HT-29 (cell line): ENCODE results near the gene NUDT21. TPM values are rescaled to one million over a fixed set of nuclear protein-coding genes. Genes with fewer than 3 reads are reported as not detected.
"Not testable (repeated sequence)": the region's sequence is repeated elsewhere in the genome, so short reads cannot be mapped to it uniquely, and the experiment has no call there.

ENCODE experiments used
- DNase-seq: peaks from one replicate; pipeline ENCODE4 v3.0.0-alpha.2; 2015; ENCODE audit warnings: low spot score
- total RNA-seq: library from RNA; depleted of rRNA; stranded (reverse); fragments of >200 nt; shearing (Covaris generic); gene quantifications from 2 replicates; pipeline ENCODE4 v1.2.3, GENCODE V29; 2014; rRNA removed

Gene NUDT21
- total RNA-seq, 1 experiment from 2014 or later = 165 TPM

DNA sequence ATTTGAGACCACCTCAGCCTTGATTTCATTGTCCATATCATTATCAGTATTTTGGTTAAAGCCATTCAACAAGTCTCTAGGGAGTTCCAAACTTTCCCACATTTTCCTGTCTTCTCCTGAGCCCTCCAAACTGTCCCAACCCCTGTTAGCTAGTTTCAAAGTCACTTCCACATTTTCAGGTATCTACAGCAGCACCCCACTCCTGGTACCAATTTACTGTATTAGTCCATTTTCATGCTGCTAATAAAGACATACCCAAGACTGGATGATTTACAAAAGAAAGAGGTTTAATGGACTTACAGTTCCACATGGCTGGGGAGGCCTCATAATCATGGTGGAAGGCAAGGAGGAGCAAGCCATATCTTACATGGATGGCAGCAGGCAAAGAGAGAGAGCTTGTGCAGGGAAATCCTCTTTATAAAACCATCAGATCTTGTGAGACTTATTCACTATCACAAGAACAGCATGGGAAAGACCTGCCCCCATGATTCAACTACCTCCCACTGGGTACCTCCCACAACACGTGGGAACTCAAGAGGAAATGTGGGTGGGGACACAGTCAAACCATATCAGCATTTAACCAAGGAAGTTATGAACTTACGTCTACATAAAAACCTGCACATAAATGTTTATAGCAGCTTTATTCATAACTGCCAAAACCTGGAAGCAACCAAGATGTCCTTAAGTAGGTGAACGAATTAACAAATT lies 70.2 kb downstream of the NUDT21 start:
- not testable (repeated sequence) for DNase-seq

Other genes with a start within 250 kb of the NUDT21 start
- 75.9 and 82.9 TPM in 2 replicates for gene AMFR, start 25.8 kb downstream of the NUDT21 start, total RNA-seq
- 34.2 and 43.2 TPM in 2 replicates for gene OGFOD1, start 222 bp upstream of the NUDT21 start, total RNA-seq
- 10.4 and 19.3 TPM in 2 replicates for gene BBS2, start 68.7 kb upstream of the NUDT21 start, total RNA-seq
- not detected in 2 replicates for gene MT4, start 113.7 kb upstream of the NUDT21 start, total RNA-seq
- gene MT3, start 138.2 kb upstream of the NUDT21 start, total RNA-seq = 3.5 TPM in 1 of 2 replicates, not detected in the other
- 44.1 and 51.4 TPM in 2 replicates for gene MT2A, start 157.3 kb upstream of the NUDT21 start, total RNA-seq
- 493 and 525 TPM in 2 replicates for gene MT1E, start 174.4 kb upstream of the NUDT21 start, total RNA-seq
- not detected in 2 replicates for gene MT1M, start 181.3 kb upstream of the NUDT21 start, total RNA-seq
- 2.0 and 6.6 TPM in 2 replicates for gene MT1A, start 187.3 kb upstream of the NUDT21 start, total RNA-seq
- gene MT1B, start 200.6 kb upstream of the NUDT21 start, total RNA-seq = not detected in 2 replicates
- gene MT1F, start 206.6 kb upstream of the NUDT21 start, total RNA-seq = 4.7 and 5.6 TPM in 2 replicates
- gene MT1G, start 216.7 kb upstream of the NUDT21 start, total RNA-seq = 0.50 and 1.5 TPM in 2 replicates
- gene MT1H, start 218.5 kb upstream of the NUDT21 start, total RNA-seq = not detected in 2 replicates
- 29.2 and 29.4 TPM in 2 replicates for gene MT1X, start 231.1 kb upstream of the NUDT21 start, total RNA-seq